GM15510 (cell line): Measurements from ENCODE around the gene FBLIM1.

Experiments used
- POLR2A ChIP-seq: IDR thresholded peaks from 3 replicates; pipeline ENCODE4 v1.6.1; 2011; ENCODE audit warnings: borderline replicate concordance; ENCODE audit not compliant: insufficient read length; ENCODE audit errors: extremely low read depth

FBLIM1 gene

GRCh38 chr1:15762546-15762945, 4.0 kb downstream of the FBLIM1 start:
- no peak for TF ChIP-seq POLR2A

GRCh38 chr1:15764269-15764764, 5.7 kb downstream of the FBLIM1 start:
- TF ChIP-seq POLR2A: no peak

GRCh38 chr1:15764890-15765289, 6.3 kb downstream of the FBLIM1 start:
- no peak for TF ChIP-seq POLR2A

- no peak for TF ChIP-seq POLR2A
Observed at GRCh38 chr1:15765495-15766194, 7.0 kb downstream of the FBLIM1 start.

- no peak for TF ChIP-seq POLR2A
Observed at GRCh38 chr1:15767941-15768340, 9.3 kb downstream of the FBLIM1 start.

GRCh38 chr1:15768388-15768787, 9.8 kb downstream of the FBLIM1 start:
- no peak for TF ChIP-seq POLR2A

GRCh38 chr1:15770313-15770962, 11.8 kb downstream of the FBLIM1 start:
- no peak for TF ChIP-seq POLR2A

GRCh38 chr1:15771836-15772515, 13.4 kb downstream of the FBLIM1 start:
- no peak for TF ChIP-seq POLR2A

- no peak for TF ChIP-seq POLR2A
Observed at GRCh38 chr1:15775706-15776105, 17.1 kb downstream of the FBLIM1 start.

GRCh38 chr1:15777909-15778707, 19.5 kb downstream of the FBLIM1 start:
- TF ChIP-seq POLR2A: no peak

GRCh38 chr1:15785683-15786082, 27.1 kb downstream of the FBLIM1 start:
- TF ChIP-seq POLR2A: no peak

- no peak for TF ChIP-seq POLR2A
Observed at GRCh38 chr1:15786581-15786980, 28.0 kb downstream of the FBLIM1 start.

- no peak for TF ChIP-seq POLR2A
Observed at GRCh38 chr1:15788624-15789301, 30.2 kb downstream of the FBLIM1 start.

GRCh38 chr1:15796086-15796462, 37.5 kb downstream of the FBLIM1 start:
- no peak for TF ChIP-seq POLR2A

- TF ChIP-seq POLR2A: no peak
Observed at GRCh38 chr1:15797614-15798390, 39.2 kb downstream of the FBLIM1 start.
